ENCODE data around the gene SLC25A30.

SLC25A30 gene

DNA sequence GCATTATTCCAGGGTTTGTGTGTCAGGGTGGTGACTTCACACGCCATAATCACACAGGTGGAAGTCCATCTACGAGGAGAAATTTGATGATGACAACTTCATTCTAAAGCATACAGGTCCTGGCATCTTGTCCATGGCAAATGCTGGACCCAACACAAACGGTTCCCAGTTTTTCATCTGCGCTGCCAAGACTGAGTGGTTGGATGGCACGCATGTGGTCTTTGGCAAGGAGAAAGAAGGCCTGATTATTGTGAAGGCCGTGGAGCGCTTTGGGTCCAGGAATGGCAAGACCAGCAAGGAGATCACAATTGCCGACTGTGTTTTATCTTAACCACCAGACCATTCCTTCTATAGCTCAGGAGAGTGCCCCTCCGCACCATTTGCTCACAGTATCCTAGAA, 18.2 kb upstream of the SLC25A30 start:
- Histone ChIP-seq H2BK12ac (ENCODE audit: low read length) (no peak overlapping the region), H4K12ac (ENCODE audit: low read depth, low read length) (no peak overlapping the region), H3K27ac (ENCODE audit: low read depth, low read length) (no peak overlapping the region), H3K9ac (ENCODE audit: low read length) (no peak overlapping the region), H3K4ac (ENCODE audit: low read depth, low read length) (no peak overlapping the region), H2AK5ac (ENCODE audit: low read length) (no peak overlapping the region), H2BK5ac (ENCODE audit: low read depth, low read length, poor library complexity) (no peak overlapping the region), H3K27me3 (ENCODE audit: insufficient read depth, low read length) (no peaks in the 10 kb centered on the region), H3K4me1 (ENCODE audit: control insufficient read depth in 1 of 2, insufficient read depth in 2 of 2, low read length in 2 of 2) (peaks cover 0 to 3% of the 10 kb centered on the region in 2 experiments), H3K4me3 (ENCODE audit: low read depth, low read length) (no peak overlapping the region), H3K79me2 (ENCODE audit: control insufficient read depth, insufficient read depth, low read length, poor library complexity) (no peaks in the 10 kb centered on the region), H2AFZ (ENCODE audit: insufficient read depth, low read length, poor library complexity) (no peak overlapping the region), H3K36me3 (ENCODE audit: control insufficient read depth in 1 of 2, insufficient read depth in 2 of 2, low read length in 2 of 2) (no peaks in the 10 kb centered on the region), H3K9me3 (ENCODE audit: insufficient read depth, low read depth, low read length) (no peaks in the 10 kb centered on the region), H4K8ac (ENCODE audit: low read depth, low read length) (no peak overlapping the region), H3K14ac (ENCODE audit: low read length) (no peak overlapping the region), H3K18ac (ENCODE audit: low read length) (no peak overlapping the region), H2BK120ac (ENCODE audit: insufficient read depth, low read length, poor library complexity) (no peak overlapping the region), H3K79me1 (ENCODE audit: low read length) (no peaks in the 10 kb centered on the region), H3K4me2 (ENCODE audit: low read length) (no peak overlapping the region), H3K23ac (ENCODE audit: low read length) (no peak overlapping the region), H4K91ac (ENCODE audit: low read depth, low read length) (no peak overlapping the region)
- no CpG with 5 or more reads among the region's 9 CpGs for WGBS (ENCODE audit: extremely low coverage, insufficient coverage, insufficient read length)
- no peak for DNase-seq

DNA sequence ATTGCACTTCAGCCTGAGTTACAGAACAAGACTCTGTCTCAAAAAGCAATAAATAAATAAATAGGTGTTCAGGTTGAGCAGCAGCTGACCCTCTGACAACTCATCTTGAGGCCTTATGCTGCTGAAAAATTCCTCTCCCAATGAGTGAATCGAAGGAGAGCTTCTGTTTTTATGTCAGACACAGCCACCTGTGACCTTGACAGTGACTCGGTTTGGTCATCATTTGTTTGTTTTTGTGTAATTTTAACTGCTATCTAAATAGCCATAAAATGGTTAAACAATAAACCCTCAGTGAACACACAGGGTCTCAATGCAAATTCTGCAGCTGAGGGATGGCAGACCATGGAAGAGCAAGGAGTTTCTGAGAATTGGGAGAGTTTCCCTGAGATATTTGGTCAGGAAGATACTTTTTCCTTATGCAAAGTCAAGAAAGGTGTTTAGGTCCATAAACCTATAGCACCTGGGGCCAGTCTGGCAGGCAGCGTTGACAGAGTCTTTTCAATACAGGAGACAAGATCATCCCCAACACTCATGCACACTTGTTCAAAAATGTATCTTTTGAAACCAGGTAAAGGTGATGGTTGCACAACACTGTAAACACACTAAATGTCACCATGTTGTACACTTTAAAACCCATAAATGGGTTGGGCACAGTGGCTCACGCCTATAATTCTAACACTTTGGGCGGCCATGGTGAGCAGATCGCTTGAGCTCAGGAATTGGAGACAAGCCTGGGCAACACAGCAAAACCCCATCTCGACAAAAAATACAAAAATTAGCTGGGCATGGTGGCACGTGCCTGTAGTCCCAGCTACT, 16.6 kb upstream of the SLC25A30 start:
- Histone ChIP-seq H3K4me1 (ENCODE audit: control insufficient read depth in 1 of 2, insufficient read depth in 2 of 2, low read length in 2 of 2) (no peaks in the 10 kb centered on the region), H3K14ac (ENCODE audit: low read length) (no peak overlapping the region), H3K79me2 (ENCODE audit: control insufficient read depth, insufficient read depth, low read length, poor library complexity) (no peaks in the 10 kb centered on the region), H3K9me3 (ENCODE audit: insufficient read depth, low read depth, low read length) (no peaks in the 10 kb centered on the region), H3K23ac (ENCODE audit: low read length) (no peak overlapping the region), H2BK5ac (ENCODE audit: low read depth, low read length, poor library complexity) (no peak overlapping the region), H2BK120ac (ENCODE audit: insufficient read depth, low read length, poor library complexity) (no peak overlapping the region), H4K12ac (ENCODE audit: low read depth, low read length) (no peak overlapping the region), H3K79me1 (ENCODE audit: low read length) (no peaks in the 10 kb centered on the region), H3K4me3 (ENCODE audit: low read depth, low read length) (no peak overlapping the region), H3K27ac (ENCODE audit: low read depth, low read length) (no peak overlapping the region), H4K91ac (ENCODE audit: low read depth, low read length) (no peak overlapping the region), H2BK12ac (ENCODE audit: low read length) (no peak overlapping the region), H3K36me3 (ENCODE audit: control insufficient read depth in 1 of 2, insufficient read depth in 2 of 2, low read length in 2 of 2) (no peaks in the 10 kb centered on the region), H4K8ac (ENCODE audit: low read depth, low read length) (no peak overlapping the region), H3K18ac (ENCODE audit: low read length) (no peak overlapping the region), H3K27me3 (ENCODE audit: insufficient read depth, low read length) (no peaks in the 10 kb centered on the region), H3K4me2 (ENCODE audit: low read length) (no peak overlapping the region), H2AFZ (ENCODE audit: insufficient read depth, low read length, poor library complexity) (no peak overlapping the region), H2AK5ac (ENCODE audit: low read length) (no peak overlapping the region), H3K9ac (ENCODE audit: low read length) (no peak overlapping the region), H3K4ac (ENCODE audit: low read depth, low read length) (no peak overlapping the region)
- no peak for DNase-seq
- no CpG with 5 or more reads among the region's 8 CpGs for WGBS (ENCODE audit: extremely low coverage, insufficient coverage, insufficient read length)

DNA sequence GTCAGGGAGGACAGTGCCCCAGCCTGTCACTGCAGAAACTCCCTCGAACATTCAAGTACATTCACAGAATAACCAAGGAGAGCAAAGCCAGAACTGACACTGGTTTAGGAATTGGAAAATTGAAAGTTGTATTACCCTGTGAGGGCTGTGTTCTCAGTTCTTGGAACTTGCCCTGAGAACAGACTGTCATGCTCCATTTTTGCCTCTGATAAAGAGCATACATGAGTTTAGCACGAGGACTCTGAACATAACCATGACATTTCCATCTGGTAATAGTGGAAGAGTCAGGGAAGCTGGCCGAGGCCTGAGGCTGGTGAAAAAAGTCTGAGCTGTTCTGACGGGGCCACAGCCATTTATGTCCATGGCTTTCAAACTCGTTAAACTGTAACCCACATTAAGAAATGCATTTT, 15.2 kb upstream of the SLC25A30 start:
- Histone ChIP-seq H3K36me3 (ENCODE audit: control insufficient read depth in 1 of 2, insufficient read depth in 2 of 2, low read length in 2 of 2) (no peaks in the 10 kb centered on the region), H2BK12ac (ENCODE audit: low read length) (no peak overlapping the region), H4K91ac (ENCODE audit: low read depth, low read length) (no peak overlapping the region), H4K8ac (ENCODE audit: low read depth, low read length) (no peak overlapping the region), H3K4ac (ENCODE audit: low read depth, low read length) (no peak overlapping the region), H2BK120ac (ENCODE audit: insufficient read depth, low read length, poor library complexity) (no peak overlapping the region), H3K9me3 (ENCODE audit: insufficient read depth, low read depth, low read length) (no peaks in the 10 kb centered on the region), H3K27me3 (ENCODE audit: insufficient read depth, low read length) (no peaks in the 10 kb centered on the region), H2AK5ac (ENCODE audit: low read length) (no peak overlapping the region), H3K4me1 (ENCODE audit: control insufficient read depth in 1 of 2, insufficient read depth in 2 of 2, low read length in 2 of 2) (no peaks in the 10 kb centered on the region), H2AFZ (ENCODE audit: insufficient read depth, low read length, poor library complexity) (no peak overlapping the region), H3K79me1 (ENCODE audit: low read length) (no peaks in the 10 kb centered on the region), H3K18ac (ENCODE audit: low read length) (no peak overlapping the region), H3K79me2 (ENCODE audit: control insufficient read depth, insufficient read depth, low read length, poor library complexity) (no peaks in the 10 kb centered on the region), H4K12ac (ENCODE audit: low read depth, low read length) (no peak overlapping the region), H3K23ac (ENCODE audit: low read length) (no peak overlapping the region), H3K9ac (ENCODE audit: low read length) (no peak overlapping the region), H3K27ac (ENCODE audit: low read depth, low read length) (no peak overlapping the region), H3K4me3 (ENCODE audit: low read depth, low read length) (no peak overlapping the region), H3K4me2 (ENCODE audit: low read length) (no peak overlapping the region), H3K14ac (ENCODE audit: low read length) (no peak overlapping the region), H2BK5ac (ENCODE audit: low read depth, low read length, poor library complexity) (no peak overlapping the region)
- no CpG with 5 or more reads among the region's 5 CpGs for WGBS (ENCODE audit: extremely low coverage, insufficient coverage, insufficient read length)
- DNase-seq, result no peak

DNA sequence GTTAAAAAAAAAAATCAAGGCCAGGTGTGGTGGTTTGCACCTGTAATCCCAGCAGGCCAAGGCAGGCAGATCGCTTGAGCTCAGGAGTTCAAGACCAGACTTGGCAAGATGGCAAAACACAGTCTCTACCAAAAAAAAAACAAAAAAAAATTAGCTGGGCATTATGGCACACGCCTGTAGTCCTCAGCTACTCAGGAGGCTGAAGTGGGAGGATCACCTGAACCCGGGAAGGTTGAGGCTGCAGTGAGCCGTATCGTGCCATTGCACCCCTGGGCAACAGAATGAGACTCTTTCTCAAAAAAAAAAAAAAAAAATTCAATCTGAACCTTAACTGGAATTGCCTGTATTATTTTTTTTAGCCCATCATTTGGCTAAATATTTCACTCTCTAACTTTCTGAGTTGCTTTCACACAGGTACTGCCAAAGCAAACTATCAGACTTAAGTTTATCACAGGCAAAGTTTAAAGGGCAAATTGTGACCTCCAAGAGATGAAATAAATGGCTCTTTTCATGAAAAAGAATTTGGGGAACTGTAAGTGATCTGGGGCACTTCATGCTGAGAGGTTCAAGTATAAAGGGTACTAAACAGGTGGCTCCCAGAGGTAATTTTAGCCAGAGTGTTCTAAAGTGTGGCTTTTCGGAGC, 14.7 kb upstream of the SLC25A30 start:
- Histone ChIP-seq H3K4me2 (ENCODE audit: low read length) (no peak overlapping the region), H3K4me1 (ENCODE audit: control insufficient read depth in 1 of 2, insufficient read depth in 2 of 2, low read length in 2 of 2) (no peaks in the 10 kb centered on the region), H2BK120ac (ENCODE audit: insufficient read depth, low read length, poor library complexity) (no peak overlapping the region), H3K79me2 (ENCODE audit: control insufficient read depth, insufficient read depth, low read length, poor library complexity) (no peaks in the 10 kb centered on the region), H3K23ac (ENCODE audit: low read length) (no peak overlapping the region), H3K4ac (ENCODE audit: low read depth, low read length) (no peak overlapping the region), H3K27ac (ENCODE audit: low read depth, low read length) (no peak overlapping the region), H3K79me1 (ENCODE audit: low read length) (no peaks in the 10 kb centered on the region), H3K9me3 (ENCODE audit: insufficient read depth, low read depth, low read length) (no peaks in the 10 kb centered on the region), H4K12ac (ENCODE audit: low read depth, low read length) (no peak overlapping the region), H2AK5ac (ENCODE audit: low read length) (no peak overlapping the region), H3K4me3 (ENCODE audit: low read depth, low read length) (no peak overlapping the region), H3K27me3 (ENCODE audit: insufficient read depth, low read length) (no peaks in the 10 kb centered on the region), H2BK12ac (ENCODE audit: low read length) (no peak overlapping the region), H4K8ac (ENCODE audit: low read depth, low read length) (no peak overlapping the region), H4K91ac (ENCODE audit: low read depth, low read length) (no peak overlapping the region), H3K18ac (ENCODE audit: low read length) (no peak overlapping the region), H3K36me3 (ENCODE audit: control insufficient read depth in 1 of 2, insufficient read depth in 2 of 2, low read length in 2 of 2) (no peaks in the 10 kb centered on the region), H2AFZ (ENCODE audit: insufficient read depth, low read length, poor library complexity) (no peak overlapping the region), H3K9ac (ENCODE audit: low read length) (no peak overlapping the region), H2BK5ac (ENCODE audit: low read depth, low read length, poor library complexity) (no peak overlapping the region), H3K14ac (ENCODE audit: low read length) (no peak overlapping the region)
- no peak for DNase-seq
- no CpG with 5 or more reads among the region's 6 CpGs for WGBS (ENCODE audit: extremely low coverage, insufficient coverage, insufficient read length)

Data from trophoblast cell (in vitro differentiated cells and primary cell).